ENCODE data around the gene GAL3ST1.

GAL3ST1 gene

DNA sequence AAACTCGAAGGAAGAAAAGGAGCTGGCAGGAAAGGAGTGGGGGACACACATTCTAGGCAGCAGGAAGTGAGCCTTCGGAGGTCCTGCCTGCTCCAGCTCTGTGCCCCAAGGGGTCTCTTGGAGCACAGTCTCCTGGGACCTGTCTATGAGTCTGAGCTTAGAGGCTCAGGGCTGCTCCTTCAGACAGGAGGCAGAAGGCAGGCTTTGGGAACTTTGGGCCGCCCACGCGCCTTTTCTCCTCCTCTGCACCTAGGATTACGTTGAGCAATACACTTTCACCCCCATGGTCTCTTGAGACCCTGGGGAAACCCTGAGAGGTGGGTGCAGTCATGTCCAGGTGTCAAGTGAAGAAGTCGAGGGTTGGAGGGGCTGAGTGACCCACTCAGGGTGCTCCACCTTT, 33.5 kb upstream of the GAL3ST1 start:
- Histone ChIP-seq H3K9ac (ENCODE audit: low read depth, low read length, poor library complexity, severe bottlenecking) (peak overlapping the region; percentile 70), H2AFZ (ENCODE audit: low read length) (no peak overlapping the region), H3K4me3 (ENCODE audit: low read length, poor library complexity, severe bottlenecking) (peak overlapping the region; percentile 87), H3K4me1 (ENCODE audit: insufficient read depth, low read length, poor library complexity, severe bottlenecking) (peaks cover 35% of the 10 kb centered on the region), H4K20me1 (ENCODE audit: insufficient read depth, low read length, poor library complexity, severe bottlenecking) (no peaks in the 10 kb centered on the region), H3K27me3 (ENCODE audit: insufficient read depth, low read length, poor library complexity, severe bottlenecking) (no peaks in the 10 kb centered on the region), H3K9me2 (replicated peaks; ENCODE audit: low read depth, low read length) (no peaks in the 10 kb centered on the region), H3K79me2 (ENCODE audit: insufficient read depth, low read length) (no peaks in the 10 kb centered on the region), H3K9me3 (ENCODE audit: insufficient read depth, low read depth, low read length) (no peaks in the 10 kb centered on the region), H3K4me2 (ENCODE audit: low read depth, low read length, poor library complexity, severe bottlenecking) (peak overlapping the region; percentile 92), H3F3A (ENCODE audit: low read depth) (no peaks in the 10 kb centered on the region), H3K36me3 (ENCODE audit: insufficient read depth, low read length) (no peaks in the 10 kb centered on the region)
- TF ChIP-seq CTCF (conservative IDR thresholded peaks at IDR 0.05; ENCODE audit: low read length) (no peak), EZH2phosphoT487 (IDR thresholded peaks at IDR 0.05; ENCODE audit: borderline replicate concordance) (no peak)

DNA sequence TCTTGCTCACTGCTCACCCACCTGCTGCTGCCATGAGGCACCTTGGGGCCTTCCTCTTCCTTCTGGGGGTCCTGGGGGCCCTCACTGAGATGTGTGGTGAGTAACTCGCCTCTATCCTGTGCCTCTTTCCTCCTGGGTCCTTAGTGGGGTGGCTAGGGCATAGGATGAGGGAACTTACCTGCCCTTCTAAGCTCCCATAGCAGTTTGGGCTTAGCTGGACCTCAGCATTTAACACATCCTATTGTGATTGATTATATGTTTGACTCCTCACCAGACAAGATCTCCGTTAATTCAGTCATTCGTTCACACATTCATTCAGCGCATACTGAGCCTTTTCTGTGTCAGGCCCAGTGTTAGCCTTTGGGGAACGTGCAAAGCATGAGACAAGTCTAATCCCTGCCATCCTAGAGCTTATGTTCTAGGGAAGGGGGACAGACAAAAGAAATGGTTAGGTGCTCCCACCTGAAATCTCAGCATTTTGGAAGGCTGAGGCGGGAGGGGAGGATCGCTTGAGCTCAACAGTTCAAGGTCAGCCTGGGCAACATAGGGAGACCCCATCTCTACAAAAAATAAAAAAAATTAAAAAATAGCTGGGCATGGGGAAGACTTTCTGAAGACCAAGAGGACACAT, 33.0 kb upstream of the GAL3ST1 start:
- Histone ChIP-seq H3K9ac (ENCODE audit: low read depth, low read length, poor library complexity, severe bottlenecking) (peak overlapping the region; percentile 70), H3K27me3 (ENCODE audit: insufficient read depth, low read length, poor library complexity, severe bottlenecking) (no peaks in the 10 kb centered on the region), H3K36me3 (ENCODE audit: insufficient read depth, low read length) (no peaks in the 10 kb centered on the region), H3K4me2 (ENCODE audit: low read depth, low read length, poor library complexity, severe bottlenecking) (peak overlapping the region; percentile 92), H3K4me1 (ENCODE audit: insufficient read depth, low read length, poor library complexity, severe bottlenecking) (peaks cover 35% of the 10 kb centered on the region), H3F3A (ENCODE audit: low read depth) (0 out of 2 replicates have a peak, but pooled peaks cover 3% of the 10 kb centered on the region), H4K20me1 (ENCODE audit: insufficient read depth, low read length, poor library complexity, severe bottlenecking) (no peaks in the 10 kb centered on the region), H3K9me2 (replicated peaks; ENCODE audit: low read depth, low read length) (no peaks in the 10 kb centered on the region), H3K4me3 (ENCODE audit: low read length, poor library complexity, severe bottlenecking) (peak overlapping the region; percentile 87), H3K79me2 (ENCODE audit: insufficient read depth, low read length) (no peaks in the 10 kb centered on the region), H3K9me3 (ENCODE audit: insufficient read depth, low read depth, low read length) (no peaks in the 10 kb centered on the region), H2AFZ (ENCODE audit: low read length) (peak overlapping the region; percentile 94)
- TF ChIP-seq CTCF (conservative IDR thresholded peaks at IDR 0.05; ENCODE audit: low read length): no peak
- TF ChIP-seq EZH2phosphoT487 (IDR thresholded peaks at IDR 0.05; ENCODE audit: borderline replicate concordance): no peak

- H3K9me3 ChIP-seq (ENCODE audit: insufficient read depth, low read depth, low read length): no peaks in the 10 kb centered on the region
- H3K4me3 ChIP-seq (ENCODE audit: low read length, poor library complexity, severe bottlenecking): peak within 1 kb of the TSS; percentile 87
- H3K4me2 ChIP-seq (ENCODE audit: low read depth, low read length, poor library complexity, severe bottlenecking): peak within 1 kb of the TSS; percentile 92
- TF ChIP-seq CTCF (conservative IDR thresholded peaks at IDR 0.05; ENCODE audit: low read length): no peak; the same call in 1 of the 2 replicates
- no peak for TF ChIP-seq EZH2phosphoT487 (IDR thresholded peaks at IDR 0.05; ENCODE audit: borderline replicate concordance)
- no peaks in the 10 kb centered on the region for H3K9me2 ChIP-seq (replicated peaks; ENCODE audit: low read depth, low read length)
- H3K27me3 ChIP-seq (ENCODE audit: insufficient read depth, low read length, poor library complexity, severe bottlenecking): no peaks in the 10 kb centered on the region
- H3K9ac ChIP-seq (ENCODE audit: low read depth, low read length, poor library complexity, severe bottlenecking): peak within 1 kb of the TSS; percentile 70
- peak within 1 kb of the TSS; percentile 94 for H2AFZ ChIP-seq (ENCODE audit: low read length)
- no peaks in the 10 kb centered on the region for H3K36me3 ChIP-seq (ENCODE audit: insufficient read depth, low read length)
- H3F3A ChIP-seq (ENCODE audit: low read depth): 0 out of 2 replicates have a peak, but pooled peaks cover 4% of the 10 kb centered on the region
- peaks cover 35% of the 10 kb centered on the region for H3K4me1 ChIP-seq (ENCODE audit: insufficient read depth, low read length, poor library complexity, severe bottlenecking)
- no peaks in the 10 kb centered on the region for H4K20me1 ChIP-seq (ENCODE audit: insufficient read depth, low read length, poor library complexity, severe bottlenecking)
- no peaks in the 10 kb centered on the region for H3K79me2 ChIP-seq (ENCODE audit: insufficient read depth, low read length)
Measured at GRCh38 chr22:30606455-30607299, 32.2 kb upstream of the GAL3ST1 start, which contains the start of gene TCN2. Gene TCN2, plus strand, starts transcription at chr22:30607174. Its CDS starts 158 bp downstream, at chr22:30607332.

Data from Loucy (cell line).